Measurements from ENCODE around the gene C2orf72. TPM values are rescaled to one million over a fixed set of nuclear protein-coding genes. Genes with fewer than 3 reads are reported as not detected.

C2orf72 gene
- total and polyA plus RNA-seq, 2 of the 13 experiments (the other 11 are each of a cell fraction or from before 2014, with no cell fraction given) = 147 to 203 TPM

DNA sequence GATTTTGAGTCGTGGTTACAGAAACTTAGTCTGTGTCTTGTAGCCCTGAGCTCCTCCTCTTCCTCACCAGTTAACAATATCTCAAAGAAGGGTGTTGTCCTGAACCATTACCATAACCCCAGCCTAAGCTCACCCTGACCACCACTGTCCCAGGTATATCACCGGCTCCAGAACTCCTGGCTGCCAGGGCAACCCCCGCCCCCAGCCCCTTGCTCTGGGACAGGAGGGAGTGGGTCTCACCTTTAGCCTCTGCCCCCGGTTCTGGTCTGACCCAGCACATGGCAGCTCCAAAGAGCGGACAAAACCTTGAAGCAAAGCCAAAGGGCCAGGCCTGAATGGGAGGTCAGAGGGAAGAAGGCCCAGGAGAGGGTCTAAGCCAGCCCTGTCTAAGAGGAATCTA is 13.8 kb downstream of the C2orf72 start (continued):
- TF ChIP-seq, protein P1, sequence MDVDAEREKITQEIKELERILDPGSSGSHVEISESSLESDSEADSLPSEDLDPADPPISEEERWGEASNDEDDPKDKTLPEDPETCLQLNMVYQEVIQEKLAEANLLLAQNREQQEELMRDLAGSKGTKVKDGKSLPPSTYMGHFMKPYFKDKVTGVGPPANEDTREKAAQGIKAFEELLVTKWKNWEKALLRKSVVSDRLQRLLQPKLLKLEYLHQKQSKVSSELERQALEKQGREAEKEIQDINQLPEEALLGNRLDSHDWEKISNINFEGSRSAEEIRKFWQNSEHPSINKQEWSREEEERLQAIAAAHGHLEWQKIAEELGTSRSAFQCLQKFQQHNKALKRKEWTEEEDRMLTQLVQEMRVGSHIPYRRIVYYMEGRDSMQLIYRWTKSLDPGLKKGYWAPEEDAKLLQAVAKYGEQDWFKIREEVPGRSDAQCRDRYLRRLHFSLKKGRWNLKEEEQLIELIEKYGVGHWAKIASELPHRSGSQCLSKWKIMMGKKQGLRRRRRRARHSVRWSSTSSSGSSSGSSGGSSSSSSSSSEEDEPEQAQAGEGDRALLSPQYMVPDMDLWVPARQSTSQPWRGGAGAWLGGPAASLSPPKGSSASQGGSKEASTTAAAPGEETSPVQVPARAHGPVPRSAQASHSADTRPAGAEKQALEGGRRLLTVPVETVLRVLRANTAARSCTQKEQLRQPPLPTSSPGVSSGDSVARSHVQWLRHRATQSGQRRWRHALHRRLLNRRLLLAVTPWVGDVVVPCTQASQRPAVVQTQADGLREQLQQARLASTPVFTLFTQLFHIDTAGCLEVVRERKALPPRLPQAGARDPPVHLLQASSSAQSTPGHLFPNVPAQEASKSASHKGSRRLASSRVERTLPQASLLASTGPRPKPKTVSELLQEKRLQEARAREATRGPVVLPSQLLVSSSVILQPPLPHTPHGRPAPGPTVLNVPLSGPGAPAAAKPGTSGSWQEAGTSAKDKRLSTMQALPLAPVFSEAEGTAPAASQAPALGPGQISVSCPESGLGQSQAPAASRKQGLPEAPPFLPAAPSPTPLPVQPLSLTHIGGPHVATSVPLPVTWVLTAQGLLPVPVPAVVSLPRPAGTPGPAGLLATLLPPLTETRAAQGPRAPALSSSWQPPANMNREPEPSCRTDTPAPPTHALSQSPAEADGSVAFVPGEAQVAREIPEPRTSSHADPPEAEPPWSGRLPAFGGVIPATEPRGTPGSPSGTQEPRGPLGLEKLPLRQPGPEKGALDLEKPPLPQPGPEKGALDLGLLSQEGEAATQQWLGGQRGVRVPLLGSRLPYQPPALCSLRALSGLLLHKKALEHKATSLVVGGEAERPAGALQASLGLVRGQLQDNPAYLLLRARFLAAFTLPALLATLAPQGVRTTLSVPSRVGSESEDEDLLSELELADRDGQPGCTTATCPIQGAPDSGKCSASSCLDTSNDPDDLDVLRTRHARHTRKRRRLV (CRISPR knock-in tag; IDR thresholded peaks at IDR 0.05) = no peak; the same call in 1 of the 2 replicates
- TF ChIP-seq ZNF629 (CRISPR knock-in tag; conservative IDR thresholded peaks at IDR 0.05) (no peak), MED8 (CRISPR knock-in tag; IDR thresholded peaks at IDR 0.05; ENCODE audit: insufficient replicate concordance) (no peak), ADNP (CRISPR knock-in tag; IDR thresholded peaks at IDR 0.05) (no peak), PATZ1 (CRISPR knock-in tag; IDR thresholded peaks at IDR 0.05) (peak; percentile 78), ZBTB42 (CRISPR knock-in tag; IDR thresholded peaks at IDR 0.05) (no peak), THRA (CRISPR knock-in tag; IDR thresholded peaks at IDR 0.05; ENCODE audit: borderline replicate concordance) (no peak; the same call in 1 of the 2 replicates), MYC (CRISPR knock-in tag; IDR thresholded peaks at IDR 0.05; ENCODE audit: borderline replicate concordance) (0 out of 2 replicates have a peak, but pooled peaks have one; percentile 51), PITX1 (CRISPR knock-in tag; IDR thresholded peaks at IDR 0.05) (peak; percentile 30; the same call in 1 of the 2 replicates), MLX (CRISPR knock-in tag; IDR thresholded peaks at IDR 0.05) (no peak)
- TF ChIP-seq, protein P2, sequence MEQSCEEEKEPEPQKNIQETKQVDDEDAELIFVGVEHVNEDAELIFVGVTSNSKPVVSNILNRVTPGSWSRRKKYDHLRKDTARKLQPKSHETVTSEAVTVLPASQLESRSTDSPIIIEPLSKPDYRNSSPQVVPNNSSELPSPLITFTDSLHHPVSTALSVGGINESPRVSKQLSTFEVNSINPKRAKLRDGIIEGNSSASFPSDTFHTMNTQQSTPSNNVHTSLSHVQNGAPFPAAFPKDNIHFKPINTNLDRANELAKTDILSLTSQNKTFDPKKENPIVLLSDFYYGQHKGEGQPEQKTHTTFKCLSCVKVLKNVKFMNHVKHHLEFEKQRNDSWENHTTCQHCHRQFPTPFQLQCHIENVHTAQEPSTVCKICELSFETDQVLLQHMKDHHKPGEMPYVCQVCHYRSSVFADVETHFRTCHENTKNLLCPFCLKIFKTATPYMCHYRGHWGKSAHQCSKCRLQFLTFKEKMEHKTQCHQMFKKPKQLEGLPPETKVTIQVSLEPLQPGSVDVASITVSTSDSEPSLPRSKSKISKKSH (CRISPR knock-in tag; IDR thresholded peaks at IDR 0.05; ENCODE audit: borderline replicate concordance) = no peak

Data from HepG2 (cell line).